ENCODE data around the gene ORC2.
"Not testable (repeated sequence)": the region's sequence is repeated elsewhere in the genome, so short reads cannot be mapped to it uniquely, and the experiment has no call there.

The ORC2 gene

GRCh38 chr2:200987137-200987536, 23.7 kb upstream of the ORC2 start:
- TF ChIP-seq, protein P1, sequence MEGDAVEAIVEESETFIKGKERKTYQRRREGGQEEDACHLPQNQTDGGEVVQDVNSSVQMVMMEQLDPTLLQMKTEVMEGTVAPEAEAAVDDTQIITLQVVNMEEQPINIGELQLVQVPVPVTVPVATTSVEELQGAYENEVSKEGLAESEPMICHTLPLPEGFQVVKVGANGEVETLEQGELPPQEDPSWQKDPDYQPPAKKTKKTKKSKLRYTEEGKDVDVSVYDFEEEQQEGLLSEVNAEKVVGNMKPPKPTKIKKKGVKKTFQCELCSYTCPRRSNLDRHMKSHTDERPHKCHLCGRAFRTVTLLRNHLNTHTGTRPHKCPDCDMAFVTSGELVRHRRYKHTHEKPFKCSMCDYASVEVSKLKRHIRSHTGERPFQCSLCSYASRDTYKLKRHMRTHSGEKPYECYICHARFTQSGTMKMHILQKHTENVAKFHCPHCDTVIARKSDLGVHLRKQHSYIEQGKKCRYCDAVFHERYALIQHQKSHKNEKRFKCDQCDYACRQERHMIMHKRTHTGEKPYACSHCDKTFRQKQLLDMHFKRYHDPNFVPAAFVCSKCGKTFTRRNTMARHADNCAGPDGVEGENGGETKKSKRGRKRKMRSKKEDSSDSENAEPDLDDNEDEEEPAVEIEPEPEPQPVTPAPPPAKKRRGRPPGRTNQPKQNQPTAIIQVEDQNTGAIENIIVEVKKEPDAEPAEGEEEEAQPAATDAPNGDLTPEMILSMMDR (IDR thresholded peaks at IDR 0.05; ENCODE audit: control insufficient read depth, insufficient read depth, low read depth, low read length, missing control alignments) = no peak
- H3K4me3 ChIP-seq (ENCODE audit: control insufficient read depth, low read depth, low read length) = no peak overlapping the region
- DNase-seq (ENCODE audit: low read depth) = no peak

GRCh38 chr2:200985799-200986198, 22.3 kb upstream of the ORC2 start:
- TF ChIP-seq, protein P1 (IDR thresholded peaks at IDR 0.05; ENCODE audit: control insufficient read depth, insufficient read depth, low read depth, low read length, missing control alignments) = no peak
- DNase-seq (ENCODE audit: low read depth) = peak; percentile 46
- H3K4me3 ChIP-seq (ENCODE audit: control insufficient read depth, low read depth, low read length) = no peak overlapping the region

DNA sequence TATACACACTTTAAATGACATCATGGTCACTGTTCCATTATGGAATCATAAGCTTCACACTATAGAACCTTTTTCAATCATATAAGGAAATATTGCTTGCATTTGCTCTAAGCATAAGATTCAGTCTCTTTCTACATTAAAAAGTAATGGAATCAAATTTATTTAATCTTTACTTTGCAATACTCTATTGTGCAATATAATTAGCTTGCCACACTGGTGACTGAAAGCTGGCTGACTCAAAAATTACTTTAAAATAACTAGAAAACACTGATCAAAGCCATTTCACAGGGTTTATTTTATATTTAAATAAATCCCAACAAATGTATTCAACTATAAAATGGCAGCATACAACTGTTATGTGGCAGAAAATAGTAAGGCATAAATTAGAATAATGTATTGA, 13.2 kb upstream of the ORC2 start:
- TF ChIP-seq, protein P1 (IDR thresholded peaks at IDR 0.05; ENCODE audit: control insufficient read depth, insufficient read depth, low read depth, low read length, missing control alignments) = no peak
- no peak for DNase-seq (ENCODE audit: low read depth)
- no peak overlapping the region for H3K4me3 ChIP-seq (ENCODE audit: control insufficient read depth, low read depth, low read length)

DNA sequence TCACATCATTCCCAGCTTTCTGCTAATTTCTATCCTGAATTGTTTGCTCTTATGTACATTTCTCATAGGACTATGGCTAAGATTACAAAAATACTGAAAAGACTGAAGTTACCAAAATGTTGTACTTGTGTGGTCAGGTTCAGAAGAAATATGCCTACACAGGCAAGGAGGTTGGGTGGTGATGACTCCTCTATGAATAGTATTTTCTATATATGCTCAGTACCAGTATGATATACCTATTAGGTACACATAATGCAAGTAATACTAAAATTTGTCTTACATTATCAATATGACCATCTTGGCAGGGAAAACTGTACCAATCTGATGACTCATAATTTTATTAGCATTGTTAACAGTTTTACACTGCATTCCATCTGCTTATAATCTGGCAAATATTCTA, 12.2 kb upstream of the ORC2 start:
- TF ChIP-seq, protein P1 (IDR thresholded peaks at IDR 0.05; ENCODE audit: control insufficient read depth, insufficient read depth, low read depth, low read length, missing control alignments) = no peak
- DNase-seq (ENCODE audit: low read depth) = no peak
- H3K4me3 ChIP-seq (ENCODE audit: control insufficient read depth, low read depth, low read length) = no peak overlapping the region

- H3K4me3 ChIP-seq (ENCODE audit: control insufficient read depth, low read depth, low read length); DNase-seq (ENCODE audit: low read depth): not testable (repeated sequence)
Measured at GRCh38 chr2:200970057-200970456, 6.6 kb upstream of the ORC2 start.

GRCh38 chr2:200968735-200969134, 5.3 kb upstream of the ORC2 start:
- H3K4me3 ChIP-seq (ENCODE audit: control insufficient read depth, low read depth, low read length) = no peak overlapping the region
- TF ChIP-seq, protein P1 (IDR thresholded peaks at IDR 0.05; ENCODE audit: control insufficient read depth, insufficient read depth, low read depth, low read length, missing control alignments) = no peak
- no peak for DNase-seq (ENCODE audit: low read depth)

- DNase-seq (ENCODE audit: low read depth) = no peak
- TF ChIP-seq, protein P1 (IDR thresholded peaks at IDR 0.05; ENCODE audit: control insufficient read depth, insufficient read depth, low read depth, low read length, missing control alignments) = no peak
- no peak overlapping the region for H3K4me3 ChIP-seq (ENCODE audit: control insufficient read depth, low read depth, low read length)
Measured at GRCh38 chr2:200968162-200968561, 4.7 kb upstream of the ORC2 start.
